SK-N-SH (cell line): ENCODE measurements around the gene CCDC70. TPM values are rescaled to one million over a fixed set of nuclear protein-coding genes. Genes with fewer than 3 reads are reported as not detected.

Source experiments
- CTCF ChIA-PET: fragments of 300-600, 350-600 bp; formaldehyde crosslinking; extraction: SDS; loops from one replicate; lab custom pipeline; 2021; lab: Yijun Ruan, JAX
- POLR2A ChIA-PET: fragments of 350-600 bp; sonication (Branson Sonifier 250); formaldehyde crosslinking; extraction: SDS; loops from one replicate; lab custom pipeline; 2020; ENCODE audit warnings: antibody characterized with exemption, inconsistent platforms; lab: Yijun Ruan, JAX
- DNase-seq: peaks from one replicate; pipeline ENCODE4 v3.0.0; 2012
- H2AFZ ChIP-seq: fragments of 200-600 bp; sonication (generic); 2 replicates; pipeline ENCODE4 v1.8.1; 2016; ENCODE audit warnings: antibody characterized with exemption, mild to moderate bottlenecking, low read depth
- H3F3A ChIP-seq: fragments of 200-600 bp; sonication (generic); replicated peaks from 2 replicates; pipeline ENCODE3; 2016; ENCODE audit warnings: antibody characterized with exemption, mild to moderate bottlenecking; ENCODE audit not compliant: insufficient read depth
- H3K27ac ChIP-seq, 2 experiments: fragments of 200-500 bp in 1 of 2; fragments of 200-600 bp in 1 of 2; sonication (Bioruptor generic) in 1 of 2; sonication (generic), shearing (Covaris generic) in 1 of 2; 2 replicates each; pipeline versions ENCODE4 v1.5.1 to v1.6.1; 2014 to 2016; ENCODE audit warnings: low read depth in 2 of 2, inconsistent platforms in 1 of 2, low read length in 1 of 2, mild to moderate bottlenecking in 1 of 2, mixed read lengths in 1 of 2
- H3K27me3 ChIP-seq: fragments of 200-600 bp; sonication (generic), shearing (Covaris generic); 2 replicates; pipeline ENCODE4 v1.6.1; 2016; ENCODE audit warnings: mixed run types; ENCODE audit not compliant: insufficient read depth
- H3K36me3 ChIP-seq, 2 experiments: fragments of 200-500 bp in 1 of 2; fragments of 200-600 bp in 1 of 2; sonication (Bioruptor generic) in 1 of 2; sonication (generic) in 1 of 2; replicated peaks in 1 of 2; 2 replicates each; pipeline versions ENCODE3 to v1.5.1; 2014 to 2016; ENCODE audit warnings: low read length in 1 of 2, mild to moderate bottlenecking in 1 of 2; ENCODE audit not compliant: insufficient read depth in 2 of 2, control insufficient read depth in 1 of 2
- H3K4me1 ChIP-seq, 2 experiments: fragments of 200-500 bp in 1 of 2; fragments of 200-600 bp in 1 of 2; sonication (Bioruptor generic) in 1 of 2; sonication (generic), shearing (Covaris generic) in 1 of 2; 2 replicates each; pipeline versions ENCODE4 v1.5.1 to v1.6.1; 2014 to 2016; ENCODE audit warnings: low read depth in 1 of 2, low read length in 1 of 2, mixed run types in 1 of 2; ENCODE audit not compliant: insufficient read depth in 2 of 2, control insufficient read depth in 1 of 2
- H3K4me2 ChIP-seq: fragments of 200-600 bp; sonication (generic), shearing (Covaris generic); 2 replicates; pipeline ENCODE4 v1.6.1; 2017; ENCODE audit warnings: mixed run types
- H3K4me3 ChIP-seq, 2 experiments: fragments of 200-500 bp in 1 of 2; fragments of 200-600 bp in 1 of 2; sonication (Bioruptor generic) in 1 of 2; sonication (generic), shearing (Covaris generic) in 1 of 2; 2 replicates each; pipeline versions ENCODE4 v1.5.1 to v1.8.1; 2014 to 2016; ENCODE audit warnings: low read depth in 2 of 2, inconsistent platforms in 1 of 2, low read length in 1 of 2, mild to moderate bottlenecking in 1 of 2, mixed read lengths in 1 of 2, moderate library complexity in 1 of 2
- H3K79me2 ChIP-seq: fragments of 200-600 bp; sonication (generic); 2 replicates; pipeline ENCODE4 v1.8.1; 2017; ENCODE audit warnings: mild to moderate bottlenecking; ENCODE audit not compliant: insufficient read depth
- H3K9ac ChIP-seq: fragments of 200-600 bp; sonication (generic); 2 replicates; pipeline ENCODE4 v1.6.1; 2017; ENCODE audit warnings: mixed run types
- H3K9me2 ChIP-seq: fragments of 200-600 bp; sonication (generic); 2 replicates; pipeline ENCODE4 v1.6.1; 2017; ENCODE audit warnings: mixed run types
- H3K9me3 ChIP-seq: fragments of 200-600 bp; sonication (generic); 2 replicates; pipeline ENCODE4 v1.6.1; 2017; ENCODE audit warnings: mixed run types, mild to moderate bottlenecking, moderate library complexity
- H4K20me1 ChIP-seq: fragments of 200-600 bp; sonication (generic); 2 replicates; pipeline ENCODE4 v1.6.1; 2017; ENCODE audit warnings: mild to moderate bottlenecking, mixed run types; ENCODE audit not compliant: insufficient read depth
- CHD2 ChIP-seq: fragments of 150-350 bp; IDR thresholded peaks from 2 replicates; pipeline ENCODE4 v1.6.1; 2018; ENCODE audit warnings: low read length; ENCODE audit not compliant: partially characterized antibody
- CTCF ChIP-seq: fragments of 200-600 bp; sonication (generic); IDR thresholded peaks from 2 replicates; pipeline ENCODE4 v1.6.1; 2017; ENCODE audit warnings: antibody characterized with exemption, mild to moderate bottlenecking, moderate library complexity
- FOSL2 ChIP-seq: IDR thresholded peaks from 2 replicates; pipeline ENCODE4 v1.4.0; 2012; ENCODE audit warnings: low read depth, mild to moderate bottlenecking, moderate library complexity, borderline replicate concordance
- RXRA ChIP-seq: IDR thresholded peaks from 2 replicates; pipeline ENCODE4 v1.4.0; 2012; ENCODE audit warnings: low read depth, mild to moderate bottlenecking, borderline replicate concordance
- TEAD4 ChIP-seq: IDR thresholded peaks from 2 replicates; pipeline ENCODE4 v1.4.0; 2012; ENCODE audit warnings: mild to moderate bottlenecking, borderline replicate concordance; ENCODE audit not compliant: insufficient read depth
- WGBS: methylation state at CpG from one replicate; pipeline ENCODE4 v1.1.6; 2017; ENCODE audit warnings: low lambda C conversion rate; 5-methylcytosine and 5-hydroxymethylcytosine counted together
- polyA plus RNA-seq, 3 experiments: library from polyadenylated mRNA; depleted of rRNA; stranded (reverse); fragments of >200 nt; gene quantifications; 2 replicates each; pipeline ENCODE4 v1.2.3, GENCODE V29; 2012
- TF ChIP-seq, protein P1 (sequence below): fragments of 150-350 bp; IDR thresholded peaks from 2 replicates; pipeline ENCODE4 v1.6.1; 2016; ENCODE audit warnings: mild to moderate bottlenecking, low read depth, low read length
- TF ChIP-seq, protein P2 (sequence below): IDR thresholded peaks from 2 replicates; pipeline ENCODE4 v1.6.1; 2012; ENCODE audit warnings: mild to moderate bottlenecking, low read depth, low read length, moderate library complexity
- TF ChIP-seq, protein P3 (sequence below): IDR thresholded peaks from 2 replicates; pipeline ENCODE4 v1.4.0; 2012; ENCODE audit warnings: low read depth, borderline replicate concordance
- TF ChIP-seq, protein P4 (sequence below): IDR thresholded peaks from 2 replicates; pipeline ENCODE4; 2012

CCDC70 gene
- polyA plus RNA-seq, 1 of the 3 experiments (the other 2 are of a cell fraction), result not detected

- TF ChIP-seq RXRA (no peak), FOSL2 (no peak), CTCF (no peak)
- TF ChIP-seq, protein P1, sequence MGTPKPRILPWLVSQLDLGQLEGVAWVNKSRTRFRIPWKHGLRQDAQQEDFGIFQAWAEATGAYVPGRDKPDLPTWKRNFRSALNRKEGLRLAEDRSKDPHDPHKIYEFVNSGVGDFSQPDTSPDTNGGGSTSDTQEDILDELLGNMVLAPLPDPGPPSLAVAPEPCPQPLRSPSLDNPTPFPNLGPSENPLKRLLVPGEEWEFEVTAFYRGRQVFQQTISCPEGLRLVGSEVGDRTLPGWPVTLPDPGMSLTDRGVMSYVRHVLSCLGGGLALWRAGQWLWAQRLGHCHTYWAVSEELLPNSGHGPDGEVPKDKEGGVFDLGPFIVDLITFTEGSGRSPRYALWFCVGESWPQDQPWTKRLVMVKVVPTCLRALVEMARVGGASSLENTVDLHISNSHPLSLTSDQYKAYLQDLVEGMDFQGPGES, result no peak
- TF ChIP-seq, protein P2, sequence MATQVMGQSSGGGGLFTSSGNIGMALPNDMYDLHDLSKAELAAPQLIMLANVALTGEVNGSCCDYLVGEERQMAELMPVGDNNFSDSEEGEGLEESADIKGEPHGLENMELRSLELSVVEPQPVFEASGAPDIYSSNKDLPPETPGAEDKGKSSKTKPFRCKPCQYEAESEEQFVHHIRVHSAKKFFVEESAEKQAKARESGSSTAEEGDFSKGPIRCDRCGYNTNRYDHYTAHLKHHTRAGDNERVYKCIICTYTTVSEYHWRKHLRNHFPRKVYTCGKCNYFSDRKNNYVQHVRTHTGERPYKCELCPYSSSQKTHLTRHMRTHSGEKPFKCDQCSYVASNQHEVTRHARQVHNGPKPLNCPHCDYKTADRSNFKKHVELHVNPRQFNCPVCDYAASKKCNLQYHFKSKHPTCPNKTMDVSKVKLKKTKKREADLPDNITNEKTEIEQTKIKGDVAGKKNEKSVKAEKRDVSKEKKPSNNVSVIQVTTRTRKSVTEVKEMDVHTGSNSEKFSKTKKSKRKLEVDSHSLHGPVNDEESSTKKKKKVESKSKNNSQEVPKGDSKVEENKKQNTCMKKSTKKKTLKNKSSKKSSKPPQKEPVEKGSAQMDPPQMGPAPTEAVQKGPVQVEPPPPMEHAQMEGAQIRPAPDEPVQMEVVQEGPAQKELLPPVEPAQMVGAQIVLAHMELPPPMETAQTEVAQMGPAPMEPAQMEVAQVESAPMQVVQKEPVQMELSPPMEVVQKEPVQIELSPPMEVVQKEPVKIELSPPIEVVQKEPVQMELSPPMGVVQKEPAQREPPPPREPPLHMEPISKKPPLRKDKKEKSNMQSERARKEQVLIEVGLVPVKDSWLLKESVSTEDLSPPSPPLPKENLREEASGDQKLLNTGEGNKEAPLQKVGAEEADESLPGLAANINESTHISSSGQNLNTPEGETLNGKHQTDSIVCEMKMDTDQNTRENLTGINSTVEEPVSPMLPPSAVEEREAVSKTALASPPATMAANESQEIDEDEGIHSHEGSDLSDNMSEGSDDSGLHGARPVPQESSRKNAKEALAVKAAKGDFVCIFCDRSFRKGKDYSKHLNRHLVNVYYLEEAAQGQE, result no peak
- TF ChIP-seq, protein P3, sequence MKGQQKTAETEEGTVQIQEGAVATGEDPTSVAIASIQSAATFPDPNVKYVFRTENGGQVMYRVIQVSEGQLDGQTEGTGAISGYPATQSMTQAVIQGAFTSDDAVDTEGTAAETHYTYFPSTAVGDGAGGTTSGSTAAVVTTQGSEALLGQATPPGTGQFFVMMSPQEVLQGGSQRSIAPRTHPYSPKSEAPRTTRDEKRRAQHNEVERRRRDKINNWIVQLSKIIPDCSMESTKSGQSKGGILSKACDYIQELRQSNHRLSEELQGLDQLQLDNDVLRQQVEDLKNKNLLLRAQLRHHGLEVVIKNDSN, result no peak
- TF ChIP-seq, all 33 proteins: peak for 0
Observed at GRCh38 chr13:51879133-51879532, 17.4 kb downstream of the CCDC70 start (continued).

DNA sequence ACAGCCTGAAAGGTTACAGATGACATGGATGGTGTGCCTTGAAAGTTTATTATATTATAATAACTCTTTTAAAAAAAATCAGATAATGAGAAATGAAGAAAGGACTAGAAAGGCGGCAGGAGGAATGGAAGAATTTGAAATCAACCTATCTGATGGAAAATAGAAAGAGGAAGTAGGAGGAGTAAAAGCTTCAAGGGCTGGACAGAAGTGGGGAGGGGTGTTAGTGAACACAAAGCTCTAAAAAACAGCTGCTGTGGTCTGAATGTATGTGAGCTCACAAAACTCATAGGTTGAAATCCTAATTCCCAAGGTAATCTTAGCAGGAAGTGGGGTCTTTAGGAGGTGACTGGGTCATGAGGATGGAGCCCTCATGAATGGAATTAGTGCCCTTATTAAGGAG lies 19.5 kb downstream of the CCDC70 start:
- TF ChIP-seq, protein P4, sequence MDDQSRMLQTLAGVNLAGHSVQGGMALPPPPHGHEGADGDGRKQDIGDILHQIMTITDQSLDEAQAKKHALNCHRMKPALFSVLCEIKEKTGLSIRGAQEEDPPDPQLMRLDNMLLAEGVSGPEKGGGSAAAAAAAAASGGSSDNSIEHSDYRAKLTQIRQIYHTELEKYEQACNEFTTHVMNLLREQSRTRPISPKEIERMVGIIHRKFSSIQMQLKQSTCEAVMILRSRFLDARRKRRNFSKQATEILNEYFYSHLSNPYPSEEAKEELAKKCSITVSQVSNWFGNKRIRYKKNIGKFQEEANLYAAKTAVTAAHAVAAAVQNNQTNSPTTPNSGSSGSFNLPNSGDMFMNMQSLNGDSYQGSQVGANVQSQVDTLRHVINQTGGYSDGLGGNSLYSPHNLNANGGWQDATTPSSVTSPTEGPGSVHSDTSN, result no peak
- TF ChIP-seq CHD2 (no peak), TEAD4 (no peak)
- POLR2A ChIA-PET, result interaction anchor here (0.6 kb wide), 1 partner anchor 13 kb away, joined by 3 read pairs; no protein-coding TSS in a partner anchor

More for the DNA sequence above, 19.5 kb downstream of the CCDC70 start:
- Histone ChIP-seq H3K9me2 (no peaks in the 10 kb centered on the region), H3K4me3 (no peak overlapping the region), H3K4me2 (no peak overlapping the region), H3K36me3 (no peaks in the 10 kb centered on the region), H3K79me2 (no peaks in the 10 kb centered on the region), H3K4me1 (no peaks in the 10 kb centered on the region), H2AFZ (no peak overlapping the region), H3K9me3 (no peaks in the 10 kb centered on the region), H3K27me3 (no peaks in the 10 kb centered on the region; the same call in 1 of the 2 replicates), H3K9ac (no peak overlapping the region), H3F3A (no peaks in the 10 kb centered on the region), H4K20me1 (no peaks in the 10 kb centered on the region), H3K27ac (no peak overlapping the region)
- DNase-seq, result no peak
- WGBS, result 34% methylated on average over 1 of the region's 1 CpG
- CTCF ChIA-PET, result no interaction called here
